ENCODE results near the gene SH2D3A. TPM values are rescaled to one million over a fixed set of nuclear protein-coding genes. Genes with fewer than 3 reads are reported as not detected.

Gene SH2D3A
- total and polyA plus RNA-seq, 2 donors (not counting 3 experiments of a cell fraction or from before 2014, with no cell fraction given) = 0.04 to 0.53 TPM

DNA sequence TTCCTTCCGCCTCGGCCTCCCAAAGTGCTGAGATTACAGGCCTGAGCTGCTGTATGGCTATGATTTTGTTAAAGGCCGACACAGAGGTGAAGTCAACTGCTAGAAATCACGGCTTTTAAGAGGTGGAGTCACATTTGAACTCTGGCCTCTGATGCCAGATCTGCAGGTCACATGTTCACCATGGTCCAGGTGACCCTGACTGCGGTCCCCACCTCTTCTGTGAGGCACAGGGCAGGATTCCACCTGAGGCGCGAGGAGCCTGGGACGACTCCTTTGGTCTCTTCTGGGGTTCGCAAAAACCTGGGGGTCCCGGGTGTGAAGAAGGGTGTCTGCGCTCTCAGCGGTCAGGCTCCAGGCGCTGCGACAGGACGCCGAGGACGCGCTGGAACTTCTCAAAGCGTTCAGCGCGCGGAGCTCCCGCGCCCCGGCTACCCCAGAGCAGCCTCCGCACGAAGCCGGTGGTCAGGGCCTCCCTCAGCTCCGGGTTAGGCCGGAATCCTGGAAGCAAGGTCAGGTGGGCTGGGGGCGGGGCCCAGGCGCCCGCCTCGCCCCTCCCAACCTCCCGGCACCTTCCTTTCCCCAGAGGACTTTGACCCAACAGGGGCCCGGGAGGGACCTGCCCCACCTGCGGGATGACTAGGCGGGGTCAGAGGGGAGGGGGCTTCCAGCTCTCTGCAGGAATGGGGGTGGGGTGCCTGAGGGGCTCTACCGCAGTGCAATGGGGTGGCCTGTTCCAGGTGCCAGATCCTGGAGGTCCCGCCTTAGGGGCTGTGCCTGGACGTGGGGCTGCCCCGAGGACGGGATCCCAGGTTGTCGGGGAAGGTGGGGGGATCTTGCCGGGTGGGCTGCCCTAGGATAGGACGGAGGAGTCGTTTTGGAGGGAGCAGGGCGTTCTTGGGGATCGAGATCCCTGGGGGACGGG is 14.7 kb downstream of the SH2D3A start:
- Histone ChIP-seq H3K4me1 (ENCODE audit: control insufficient read depth, extremely low read depth, insufficient read depth, low read length) (peaks cover 8% of the 10 kb centered on the region), H4K20me1 (replicated peaks; ENCODE audit: control insufficient read depth, extremely low read depth, insufficient read depth, low read length) (no peaks in the 10 kb centered on the region), H3K79me2 (ENCODE audit: control insufficient read depth, insufficient read depth, low read length) (no peaks in the 10 kb centered on the region), H2AFZ (ENCODE audit: low read depth, low read length) (peak overlapping the region; percentile 92), H3K9ac (replicated peaks; ENCODE audit: extremely low read depth, insufficient read depth, low read length) (no peak overlapping the region), H3K36me3 (ENCODE audit: control insufficient read depth in 2 of 2, extremely low read depth in 1 of 2, insufficient read depth in 2 of 2, low read length in 2 of 2) (peaks cover 3 to 14% of the 10 kb centered on the region in 2 experiments), H3K9me1 (replicated peaks; ENCODE audit: control insufficient read depth, extremely low read depth, insufficient read depth, low read length) (no peaks in the 10 kb centered on the region), H3K4me2 (ENCODE audit: insufficient read depth, low read length) (peak overlapping the region; percentile 92), H3K27me3 (ENCODE audit: control insufficient read depth in 2 of 2, insufficient read depth in 2 of 2, low read length in 2 of 2) (no peaks in the 10 kb centered on the region), H3K9me3 (replicated peaks; ENCODE audit: control insufficient read depth, insufficient read depth, low read length) (no peaks in the 10 kb centered on the region), H3K27ac (ENCODE audit: insufficient read depth, low read depth, low read length) (no peak overlapping the region), H3K4me3 (replicated peaks in 1 of 3; ENCODE audit: insufficient read depth in 1 of 3, low read depth in 1 of 3, low read length in 3 of 3) (peak overlapping the region in 1 of 3 experiments; percentile 56)
- no TSS peak for BruUV-seq (replicated peaks)
- DNase-seq (ENCODE audit: low read depth, low spot score) = no peak
- intact Hi-C loops (cut with micrococcal nuclease) (loop anchor here (1.0 kb wide), 5 partner anchors 7 to 236 kb away; no protein-coding TSS in a partner anchor), dilution Hi-C loops (cut with MboI; ENCODE audit: extremely low pct_ligation_motif_present, low sequenced_read_pairs) (no loop called here)
- ChIA-PET POLR2A (no interaction called here), CTCF (interaction anchor here (1.0 to 2.7 kb wide), 3 partner anchors 14 to 111 kb away, joined by 5 to 12 read pairs (median 5); no protein-coding TSS in a partner anchor)
- FAIRE-seq = no peak
- TF ChIP-seq FOS (IDR thresholded peaks at IDR 0.05; ENCODE audit: borderline replicate concordance, insufficient read depth, low read length) = no peak
- TF ChIP-seq EZH2 (IDR thresholded peaks at IDR 0.05; ENCODE audit: borderline replicate concordance, low read depth, low read length, severe bottlenecking) = no peak
- TF ChIP-seq POLR2AphosphoS5 (IDR thresholded peaks at IDR 0.05; ENCODE audit: insufficient read depth, low read depth, low read length) = no peak
- TF ChIP-seq JUN (IDR thresholded peaks at IDR 0.05; ENCODE audit: borderline replicate concordance, insufficient read depth, insufficient read length, low read depth) = no peak
- TF ChIP-seq, protein P1, sequence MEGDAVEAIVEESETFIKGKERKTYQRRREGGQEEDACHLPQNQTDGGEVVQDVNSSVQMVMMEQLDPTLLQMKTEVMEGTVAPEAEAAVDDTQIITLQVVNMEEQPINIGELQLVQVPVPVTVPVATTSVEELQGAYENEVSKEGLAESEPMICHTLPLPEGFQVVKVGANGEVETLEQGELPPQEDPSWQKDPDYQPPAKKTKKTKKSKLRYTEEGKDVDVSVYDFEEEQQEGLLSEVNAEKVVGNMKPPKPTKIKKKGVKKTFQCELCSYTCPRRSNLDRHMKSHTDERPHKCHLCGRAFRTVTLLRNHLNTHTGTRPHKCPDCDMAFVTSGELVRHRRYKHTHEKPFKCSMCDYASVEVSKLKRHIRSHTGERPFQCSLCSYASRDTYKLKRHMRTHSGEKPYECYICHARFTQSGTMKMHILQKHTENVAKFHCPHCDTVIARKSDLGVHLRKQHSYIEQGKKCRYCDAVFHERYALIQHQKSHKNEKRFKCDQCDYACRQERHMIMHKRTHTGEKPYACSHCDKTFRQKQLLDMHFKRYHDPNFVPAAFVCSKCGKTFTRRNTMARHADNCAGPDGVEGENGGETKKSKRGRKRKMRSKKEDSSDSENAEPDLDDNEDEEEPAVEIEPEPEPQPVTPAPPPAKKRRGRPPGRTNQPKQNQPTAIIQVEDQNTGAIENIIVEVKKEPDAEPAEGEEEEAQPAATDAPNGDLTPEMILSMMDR (IDR thresholded peaks at IDR 0.05; ENCODE audit: extremely low read depth in 1 of 2, insufficient read depth in 1 of 2, low read depth in 1 of 2, low read length in 2 of 2) = no peak
- TF ChIP-seq GATA2 (IDR thresholded peaks at IDR 0.05; ENCODE audit: insufficient read depth, insufficient read length, low read depth, low read length) = no peak
- TF ChIP-seq, protein P2, sequence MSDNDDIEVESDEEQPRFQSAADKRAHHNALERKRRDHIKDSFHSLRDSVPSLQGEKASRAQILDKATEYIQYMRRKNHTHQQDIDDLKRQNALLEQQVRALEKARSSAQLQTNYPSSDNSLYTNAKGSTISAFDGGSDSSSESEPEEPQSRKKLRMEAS (IDR thresholded peaks at IDR 0.05; ENCODE audit: insufficient read depth, insufficient read length) = no peak
- TF ChIP-seq POLR2A (IDR thresholded peaks at IDR 0.05; ENCODE audit: low read depth, low read length) = no peak
- no peak for TF ChIP-seq MYC (IDR thresholded peaks at IDR 0.05; ENCODE audit: low read depth, low read length)
